OCI-LY3 (cell line): ENCODE data around the gene HIRIP3.
A peak's percentile ranks its signal among the peaks of the same experiment; 100 is the strongest.

Source experiments
- H2AFZ ChIP-seq: fragments of 200-600, 300-600 bp; shearing (Covaris generic); 2 replicates; pipeline ENCODE4 v1.6.0; 2014; ENCODE audit warnings: antibody characterized with exemption, low read depth, low read length
- H3K27ac ChIP-seq: fragments of 200-600, 300-600 bp; sonication (generic); 2 replicates; pipeline ENCODE4 v1.5.1; 2014; ENCODE audit warnings: mild to moderate bottlenecking, low read length, moderate library complexity, mixed read lengths
- H3K27me3 ChIP-seq: fragments of 200-600, 300-600 bp; sonication (generic); 2 replicates; pipeline ENCODE4 v1.6.1; 2014; ENCODE audit warnings: low read depth, low read length, mixed read lengths
- H3K36me3 ChIP-seq: fragments of 200-600, 300-600 bp; sonication (generic); replicated peaks from 2 replicates; pipeline ENCODE3; 2014; ENCODE audit warnings: low read depth, low read length, mixed read lengths
- H3K4me1 ChIP-seq: fragments of 300-600, 200-600 bp; sonication (generic); 2 replicates; pipeline ENCODE4 v1.6.1; 2014; ENCODE audit warnings: low read length, mixed read lengths
- H3K4me2 ChIP-seq: fragments of 200-600, 300-600 bp; sonication (generic); 2 replicates; pipeline ENCODE4 v1.6.1; 2014; ENCODE audit warnings: low read length, mixed read lengths
- H3K4me3 ChIP-seq: fragments of 300-600, 200-600 bp; sonication (generic); 2 replicates; pipeline ENCODE4 v1.5.1; 2014; ENCODE audit warnings: antibody characterized with exemption, mild to moderate bottlenecking, low read length, moderate library complexity
- H3K79me2 ChIP-seq: fragments of 300-600, 200-600 bp; shearing (Covaris generic); 2 replicates; pipeline ENCODE4 v1.6.1; 2014; ENCODE audit warnings: mild to moderate bottlenecking, low read length, mixed read lengths
- H3K9ac ChIP-seq: fragments of 300-600, 200-600 bp; shearing (Covaris generic); 2 replicates; pipeline ENCODE4 v1.6.0; 2014; ENCODE audit warnings: mild to moderate bottlenecking, low read length, moderate library complexity
- H3K9me3 ChIP-seq: fragments of 200-600, 300-600 bp; shearing (Covaris generic); 2 replicates; pipeline ENCODE4 v1.6.1; 2014; ENCODE audit warnings: low read length, mixed read lengths; ENCODE audit not compliant: insufficient read depth
- H4K20me1 ChIP-seq: fragments of 200-600, 300-600 bp; sonication (generic); 2 replicates; pipeline ENCODE4 v1.6.1; 2016; ENCODE audit warnings: low read length, mixed read lengths; ENCODE audit not compliant: insufficient read depth
- EZH2phosphoT487 ChIP-seq: fragments of 200-600 bp; shearing (Covaris generic); IDR thresholded peaks from 2 replicates; pipeline ENCODE4 v1.6.1; 2018; ENCODE audit warnings: antibody characterized with exemption, mixed run types, low read depth
- TF ChIP-seq, protein P1 (sequence below): fragments of 200-600, 300-600 bp; sonication (generic); IDR thresholded peaks from 2 replicates; pipeline ENCODE4 v1.5.1; 2014; ENCODE audit warnings: antibody characterized with exemption, low read length, low read depth

Gene HIRIP3

DNA sequence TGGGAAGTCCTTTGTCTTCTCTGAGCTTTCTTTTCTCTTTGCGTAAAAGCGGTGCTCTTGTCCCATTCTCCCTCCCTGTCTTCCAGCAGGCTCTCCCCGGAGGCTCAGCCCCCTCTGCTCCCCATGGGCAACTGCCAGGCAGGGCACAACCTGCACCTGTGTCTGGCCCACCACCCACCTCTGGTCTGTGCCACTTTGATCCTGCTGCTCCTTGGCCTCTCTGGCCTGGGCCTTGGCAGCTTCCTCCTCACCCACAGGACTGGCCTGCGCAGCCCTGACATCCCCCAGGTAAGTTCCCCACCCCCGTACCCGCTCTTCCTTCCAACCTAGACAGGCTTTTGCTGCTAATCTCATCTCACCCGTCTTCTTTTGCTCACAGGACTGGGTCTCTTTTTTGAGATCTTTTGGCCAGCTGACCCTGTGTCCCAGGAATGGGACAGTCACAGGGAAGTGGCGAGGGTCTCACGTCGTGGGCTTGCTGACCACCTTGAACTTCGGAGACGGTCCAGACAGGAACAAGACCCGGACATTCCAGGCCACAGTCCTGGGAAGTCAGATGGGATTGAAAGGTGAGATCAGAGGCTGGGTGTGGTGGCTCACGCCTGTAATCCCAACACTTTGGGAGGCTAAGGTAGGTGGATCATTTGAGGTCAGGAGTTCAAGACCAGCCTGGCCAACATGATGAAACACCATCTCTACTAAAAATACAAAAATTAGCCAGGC lies 32.2 kb downstream of the HIRIP3 start:
- H2AFZ ChIP-seq = no peak overlapping the region
- no peaks in the 10 kb centered on the region for H4K20me1 ChIP-seq
- H3K79me2 ChIP-seq = no peaks in the 10 kb centered on the region
- H3K4me1 ChIP-seq = peaks cover 11% of the 10 kb centered on the region
- no peaks in the 10 kb centered on the region for H3K27me3 ChIP-seq
- H3K4me2 ChIP-seq = peak overlapping the region; percentile 97
- no peaks in the 10 kb centered on the region for H3K9me3 ChIP-seq
- no peak overlapping the region for H3K27ac ChIP-seq
- no peaks in the 10 kb centered on the region for H3K36me3 ChIP-seq
- TF ChIP-seq, protein P1, sequence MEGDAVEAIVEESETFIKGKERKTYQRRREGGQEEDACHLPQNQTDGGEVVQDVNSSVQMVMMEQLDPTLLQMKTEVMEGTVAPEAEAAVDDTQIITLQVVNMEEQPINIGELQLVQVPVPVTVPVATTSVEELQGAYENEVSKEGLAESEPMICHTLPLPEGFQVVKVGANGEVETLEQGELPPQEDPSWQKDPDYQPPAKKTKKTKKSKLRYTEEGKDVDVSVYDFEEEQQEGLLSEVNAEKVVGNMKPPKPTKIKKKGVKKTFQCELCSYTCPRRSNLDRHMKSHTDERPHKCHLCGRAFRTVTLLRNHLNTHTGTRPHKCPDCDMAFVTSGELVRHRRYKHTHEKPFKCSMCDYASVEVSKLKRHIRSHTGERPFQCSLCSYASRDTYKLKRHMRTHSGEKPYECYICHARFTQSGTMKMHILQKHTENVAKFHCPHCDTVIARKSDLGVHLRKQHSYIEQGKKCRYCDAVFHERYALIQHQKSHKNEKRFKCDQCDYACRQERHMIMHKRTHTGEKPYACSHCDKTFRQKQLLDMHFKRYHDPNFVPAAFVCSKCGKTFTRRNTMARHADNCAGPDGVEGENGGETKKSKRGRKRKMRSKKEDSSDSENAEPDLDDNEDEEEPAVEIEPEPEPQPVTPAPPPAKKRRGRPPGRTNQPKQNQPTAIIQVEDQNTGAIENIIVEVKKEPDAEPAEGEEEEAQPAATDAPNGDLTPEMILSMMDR = no peak
- TF ChIP-seq EZH2phosphoT487 = no peak
- no peak overlapping the region for H3K9ac ChIP-seq
- H3K4me3 ChIP-seq = peak overlapping the region; percentile 88

DNA sequence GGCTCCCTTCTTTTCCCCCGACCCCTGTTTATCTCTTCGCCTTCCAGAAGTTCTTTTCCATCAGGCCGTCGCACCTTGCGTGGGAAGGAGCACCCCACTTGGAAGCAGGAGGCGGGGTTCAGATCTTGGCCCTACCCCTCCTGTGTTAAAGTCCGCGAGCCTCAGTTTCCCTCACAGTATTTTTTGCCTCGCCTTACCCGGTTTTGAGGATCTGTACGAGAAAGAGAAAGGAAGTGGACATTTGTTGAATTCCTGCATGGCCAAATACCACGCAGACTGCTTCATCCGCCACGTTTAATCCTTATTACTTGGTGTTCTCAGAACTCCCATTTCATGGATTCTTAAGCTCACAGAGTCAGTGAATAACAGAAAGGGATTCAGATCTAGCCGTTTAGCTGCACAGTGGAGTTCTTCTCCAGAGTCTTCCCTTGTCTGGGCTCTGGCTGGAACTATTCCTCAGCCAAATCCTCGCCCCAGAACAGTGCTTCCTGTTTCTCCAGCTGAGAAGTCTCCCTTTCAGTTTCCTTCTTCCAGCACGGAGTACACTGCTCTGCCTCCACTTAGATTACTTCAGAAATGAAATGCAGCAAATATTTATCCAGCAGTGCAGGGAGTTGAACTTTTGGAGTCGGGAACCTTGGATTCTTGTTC lies 32.9 kb downstream of the HIRIP3 start:
- TF ChIP-seq EZH2phosphoT487 = no peak
- TF ChIP-seq, protein P1 = no peak
- peak overlapping the region; percentile 69 for H3K9ac ChIP-seq
- H3K27me3 ChIP-seq = no peaks in the 10 kb centered on the region
- H3K4me3 ChIP-seq = peak overlapping the region; percentile 88
- H3K4me2 ChIP-seq = peak overlapping the region; percentile 97
- no peaks in the 10 kb centered on the region for H3K36me3 ChIP-seq
- no peak overlapping the region for H3K27ac ChIP-seq
- peak overlapping the region; percentile 18 for H2AFZ ChIP-seq
- H3K4me1 ChIP-seq = peaks cover 11% of the 10 kb centered on the region
- no peaks in the 10 kb centered on the region for H3K79me2 ChIP-seq
- H4K20me1 ChIP-seq = no peaks in the 10 kb centered on the region
- H3K9me3 ChIP-seq = no peaks in the 10 kb centered on the region

DNA sequence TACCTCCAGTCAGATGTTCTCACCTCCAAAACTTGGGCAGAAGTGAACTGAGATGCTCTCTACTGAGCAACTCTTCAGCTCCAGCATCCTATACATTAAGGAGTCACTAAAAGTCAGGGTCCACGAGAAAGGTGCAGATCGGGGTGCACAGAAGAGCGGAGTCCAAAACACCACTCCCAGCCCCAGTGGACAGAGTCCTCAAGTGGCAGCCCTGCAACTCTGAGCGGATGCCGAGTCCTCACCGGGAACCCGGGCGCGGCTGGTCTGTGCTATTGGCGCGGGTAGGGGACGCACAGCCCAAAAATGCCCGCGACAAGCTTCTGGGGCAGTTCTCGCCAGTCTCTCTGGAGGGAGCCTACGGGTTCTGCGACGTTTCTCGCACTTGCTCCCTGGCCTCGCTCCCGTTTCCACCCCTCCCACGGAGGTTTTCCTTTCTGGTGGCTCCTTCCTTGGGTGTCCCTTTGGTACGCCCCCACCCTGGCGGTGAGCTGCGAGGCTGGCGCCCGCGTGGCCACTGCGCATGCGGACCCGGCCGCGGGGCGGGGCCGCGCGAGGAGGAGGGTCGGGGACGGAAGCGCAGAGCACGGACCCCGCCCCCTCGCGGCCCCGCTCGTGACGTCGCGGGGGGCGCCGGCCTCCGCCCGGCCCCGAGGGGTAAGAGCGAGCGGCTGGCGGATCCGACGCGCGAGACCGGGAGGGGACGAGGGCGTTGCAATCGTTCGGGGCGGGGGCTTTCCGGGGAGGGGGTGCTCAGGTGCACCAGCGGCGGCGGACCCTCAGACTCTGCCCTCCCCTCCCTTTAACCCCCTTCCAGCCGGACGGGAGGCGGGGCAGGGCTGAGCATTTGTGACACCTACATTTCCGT lies 33.7 kb downstream of the HIRIP3 start, which contains the start of gene TMEM219:
Gene TMEM219 (plus strand): TSS at position 601 of the 865 bp plus-strand sequence. CDS start 1,065 bp downstream, outside the sequence.
- Histone ChIP-seq H3K27ac (no peak within 1 kb of the TSS), H3K36me3 (no peaks in the 10 kb centered on the region), H3K4me1 (peaks cover 11% of the 10 kb centered on the region)

More for the DNA sequence above, 33.7 kb downstream of the HIRIP3 start, which contains the start of gene TMEM219:
- H3K27me3 ChIP-seq = no peaks in the 10 kb centered on the region
- H3K79me2 ChIP-seq = no peaks in the 10 kb centered on the region
- no peak for TF ChIP-seq EZH2phosphoT487
- TF ChIP-seq, protein P1 = 0 out of 2 replicates have a peak, but pooled peaks have one; percentile 5
- peak within 1 kb of the TSS; percentile 88 for H3K4me3 ChIP-seq
- peak within 1 kb of the TSS; percentile 73 for H3K9ac ChIP-seq
- peak within 1 kb of the TSS; percentile 98 for H3K4me2 ChIP-seq
- no peaks in the 10 kb centered on the region for H3K9me3 ChIP-seq
- no peaks in the 10 kb centered on the region for H4K20me1 ChIP-seq
- peak within 1 kb of the TSS; percentile 96 for H2AFZ ChIP-seq
